ENCODE results near the gene PARK7. TPM values are rescaled to one million over a fixed set of nuclear protein-coding genes. Genes with fewer than 3 reads are reported as not detected.
A peak's percentile ranks its signal among the peaks of the same experiment; 100 is the strongest.

PARK7 gene
- total RNA-seq, 5 donors from 2014 or later (not counting 1 experiment from before 2014, with no cell fraction given) = 103 to 125 (median 116) TPM

DNA sequence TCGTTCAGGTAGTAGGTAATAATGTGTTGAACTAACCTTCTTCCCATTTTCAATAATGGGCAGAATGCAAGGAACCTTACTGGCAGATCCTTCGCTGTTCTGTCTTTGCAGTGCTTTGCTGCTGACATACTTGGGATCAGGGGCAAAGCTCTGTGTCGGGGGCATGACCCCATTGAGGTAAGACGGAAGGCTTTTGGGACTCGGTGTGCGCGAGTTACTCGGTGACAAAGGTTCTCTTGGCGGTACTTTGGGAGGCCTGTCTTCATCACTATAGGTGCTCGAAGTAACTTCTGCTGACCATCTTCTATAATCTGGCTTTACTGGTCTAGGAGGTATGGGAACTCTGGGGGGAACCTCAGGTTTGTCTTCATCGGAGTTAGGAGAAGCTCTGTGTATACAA is 51.9 kb downstream of the PARK7 start:
- no peaks in the 10 kb centered on the region for H3K9me3 ChIP-seq
- H3K4me3 Mint-ChIP-seq = no peak overlapping the region
- peaks cover 0 to 7% (median 2%) of the 10 kb centered on the region in 3 donors for H3K4me1 Mint-ChIP-seq
- H3K4me3 ChIP-seq (ENCODE audit: control insufficient read depth in 1 of 2, extremely low read depth in 1 of 2, low read length in 1 of 2) = no peak overlapping the region
- no peaks in the 10 kb centered on the region for H3K36me3 Mint-ChIP-seq
- 92% methylated on average over 4 of the region's 11 CpGs for WGBS (ENCODE audit: insufficient coverage)
- ATAC-seq (replicated peaks in 1 of 4) (no peak), DNase-seq (no peak)
- POLR2A ChIA-PET = no interaction called here
- H3K4me1 ChIP-seq (ENCODE audit: control insufficient read depth in 1 of 2, extremely low read depth in 1 of 2, insufficient read depth in 2 of 2, low read length in 2 of 2) = no peaks in the 10 kb centered on the region
- no peaks in the 10 kb centered on the region for H3K36me3 ChIP-seq (ENCODE audit: control insufficient read depth in 2 of 2, extremely low read depth in 1 of 2, insufficient read depth in 1 of 2, low read length in 1 of 2)
- peaks cover 9 to 17% of the 10 kb centered on the region in 2 donors for H3K27me3 Mint-ChIP-seq
- CTCF ChIA-PET = interaction anchor here in 1 of 2 donors (1.2 to 2.4 kb wide), 2 partner anchors 301 to 337 kb away, joined by 5 to 7 read pairs; no protein-coding TSS in a partner anchor
- H3K27me3 ChIP-seq (replicated peaks in 1 of 2; ENCODE audit: control insufficient read depth in 2 of 2, extremely low read depth in 1 of 2, insufficient read depth in 2 of 2, low read length in 1 of 2) = peaks cover 3 to 9% of the 10 kb centered on the region in 2 experiments
- no peak overlapping the region for H3K27ac Mint-ChIP-seq
- no peaks in the 10 kb centered on the region for H3K9me3 Mint-ChIP-seq
- H3K27ac ChIP-seq (ENCODE audit: low read length) = no peak overlapping the region

DNA sequence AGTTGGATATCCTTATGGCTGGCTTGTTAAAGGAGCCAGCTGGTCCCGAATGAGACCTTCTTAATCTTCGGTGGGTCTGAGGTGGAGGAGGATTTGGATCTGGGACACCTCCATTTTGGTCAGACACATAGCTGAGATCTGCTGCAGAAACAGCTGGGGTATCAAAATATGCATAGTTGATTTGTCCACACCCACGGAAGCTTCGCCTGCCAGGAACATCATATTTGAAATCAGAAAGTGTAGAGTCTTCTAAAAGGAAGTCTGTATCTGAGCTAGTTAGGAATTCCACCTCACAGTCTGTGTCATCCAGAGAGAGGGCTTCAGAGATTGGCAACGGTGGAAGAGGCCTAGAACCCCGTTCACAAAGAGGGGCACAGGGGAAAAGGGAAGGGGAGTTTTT is 52.3 kb downstream of the PARK7 start:
- H3K4me3 ChIP-seq (ENCODE audit: control insufficient read depth in 1 of 2, extremely low read depth in 1 of 2, low read length in 1 of 2) = no peak overlapping the region
- Mint-ChIP-seq H3K9me3 (no peaks in the 10 kb centered on the region), H3K36me3 (no peaks in the 10 kb centered on the region), H3K4me1 (peaks cover 0 to 7% (median 2%) of the 10 kb centered on the region in 3 donors), H3K27ac (no peak overlapping the region), H3K4me3 (no peak overlapping the region), H3K27me3 (peaks cover 11 to 19% of the 10 kb centered on the region in 2 donors)
- ATAC-seq (replicated peaks in 1 of 4) (no peak), DNase-seq (no peak)
- no peaks in the 10 kb centered on the region for H3K4me1 ChIP-seq (ENCODE audit: control insufficient read depth in 1 of 2, extremely low read depth in 1 of 2, insufficient read depth in 2 of 2, low read length in 2 of 2)
- no peak overlapping the region for H3K27ac ChIP-seq (ENCODE audit: low read length)
- no peaks in the 10 kb centered on the region for H3K36me3 ChIP-seq (ENCODE audit: control insufficient read depth in 2 of 2, extremely low read depth in 1 of 2, insufficient read depth in 1 of 2, low read length in 1 of 2)
- no peaks in the 10 kb centered on the region for H3K9me3 ChIP-seq
- H3K27me3 ChIP-seq (replicated peaks in 1 of 2; ENCODE audit: control insufficient read depth in 2 of 2, extremely low read depth in 1 of 2, insufficient read depth in 2 of 2, low read length in 1 of 2) = peaks cover 3 to 9% of the 10 kb centered on the region in 2 experiments
- CTCF ChIA-PET = interaction anchor here (0.6 to 2.5 kb wide), 3 partner anchors 41 to 337 kb away, joined by 3 to 23 read pairs (median 7); no protein-coding TSS in a partner anchor
- WGBS (ENCODE audit: insufficient coverage) = 85% methylated on average over 3 of the region's 6 CpGs
- POLR2A ChIA-PET = no interaction called here

GRCh38 chr1:8014381-8014988 is 53.0 kb downstream of the PARK7 start:
- H3K36me3 ChIP-seq (ENCODE audit: control insufficient read depth in 2 of 2, extremely low read depth in 1 of 2, insufficient read depth in 1 of 2, low read length in 1 of 2) = no peaks in the 10 kb centered on the region
- H3K4me3 ChIP-seq (ENCODE audit: control insufficient read depth in 1 of 2, extremely low read depth in 1 of 2, low read length in 1 of 2) = no peak overlapping the region
- H3K4me1 Mint-ChIP-seq = peaks cover 0 to 7% (median 2%) of the 10 kb centered on the region in 3 donors
- H3K4me1 ChIP-seq (ENCODE audit: control insufficient read depth in 1 of 2, extremely low read depth in 1 of 2, insufficient read depth in 2 of 2, low read length in 2 of 2) = no peaks in the 10 kb centered on the region
- ChIA-PET POLR2A (interaction anchor here in 1 of 2 donors (0.6 kb wide), 1 partner anchor 183 kb away, joined by 5 read pairs; no protein-coding TSS in a partner anchor), CTCF (interaction anchor here (0.6 to 2.5 kb wide), 11 partner anchors 17 to 659 kb away, joined by 3 to 23 read pairs (median 7); partner anchors contain the start of gene SLC45A1 (in 1 of the 2))
- no peak for DNase-seq
- no peak overlapping the region for H3K27ac ChIP-seq (ENCODE audit: low read length)
- H3K4me3 Mint-ChIP-seq = no peak overlapping the region
- H3K27me3 ChIP-seq (replicated peaks in 1 of 2; ENCODE audit: control insufficient read depth in 2 of 2, extremely low read depth in 1 of 2, insufficient read depth in 2 of 2, low read length in 1 of 2) = peaks cover 3 to 9% of the 10 kb centered on the region in 2 experiments
- no peaks in the 10 kb centered on the region for H3K9me3 ChIP-seq
- 88% methylated on average over 4 of the region's 10 CpGs for WGBS (ENCODE audit: insufficient coverage)
- no peaks in the 10 kb centered on the region for H3K36me3 Mint-ChIP-seq
- no peak for ATAC-seq (replicated peaks in 1 of 4)
- H3K9me3 Mint-ChIP-seq = no peaks in the 10 kb centered on the region
- peaks cover 13 to 25% of the 10 kb centered on the region in 2 donors for H3K27me3 Mint-ChIP-seq
- H3K27ac Mint-ChIP-seq = no peak overlapping the region

DNA sequence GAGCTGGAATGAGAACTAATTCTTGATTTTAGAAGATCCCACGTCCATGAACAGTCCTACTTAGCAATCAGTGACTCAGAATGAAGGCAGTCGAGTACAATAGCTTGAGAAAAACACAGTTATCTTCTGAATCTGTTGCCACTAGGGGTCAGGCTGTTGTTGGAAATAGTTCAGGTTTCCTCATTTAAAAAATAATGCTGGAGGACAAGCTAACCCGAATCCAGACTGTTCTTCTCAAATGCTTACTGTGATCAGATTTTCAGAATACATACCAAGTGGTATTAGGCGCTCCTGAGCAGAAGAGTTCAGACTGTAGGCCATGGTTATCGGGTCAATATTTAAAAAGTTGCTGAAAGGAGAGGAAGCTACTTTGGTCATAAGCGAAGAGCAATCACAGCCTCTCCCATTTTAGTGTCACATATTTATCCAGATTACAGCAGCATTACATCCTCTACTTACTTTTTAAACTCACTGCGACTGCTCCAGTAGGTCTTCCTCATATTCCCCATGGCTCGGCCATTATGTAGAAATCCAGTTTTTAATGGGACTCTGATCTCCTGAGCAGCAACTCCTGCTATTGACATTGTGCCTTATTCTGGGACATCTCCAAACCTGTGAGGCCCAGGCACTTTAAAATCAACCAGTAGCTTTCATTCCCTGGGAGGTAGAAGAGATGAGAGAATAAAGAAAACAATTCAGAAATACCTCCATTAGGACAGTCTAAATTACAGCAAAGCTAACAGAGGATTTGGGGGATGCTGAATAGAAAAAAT is 53.7 kb downstream of the PARK7 start:
- WGBS (ENCODE audit: insufficient coverage) = 79% methylated on average over 2 of the region's 8 CpGs
- H3K27me3 Mint-ChIP-seq = peaks cover 13 to 25% of the 10 kb centered on the region in 2 donors
- ATAC-seq (replicated peaks in 1 of 4) = peak; percentile 55 to 65 (median 62)
- Histone ChIP-seq H3K4me3 (ENCODE audit: control insufficient read depth in 1 of 2, extremely low read depth in 1 of 2, low read length in 1 of 2) (no peak overlapping the region), H3K4me1 (ENCODE audit: control insufficient read depth in 1 of 2, extremely low read depth in 1 of 2, insufficient read depth in 2 of 2, low read length in 2 of 2) (no peaks in the 10 kb centered on the region), H3K27ac (ENCODE audit: low read length) (no peak overlapping the region), H3K9me3 (no peaks in the 10 kb centered on the region), H3K27me3 (replicated peaks in 1 of 2; ENCODE audit: control insufficient read depth in 2 of 2, extremely low read depth in 1 of 2, insufficient read depth in 2 of 2, low read length in 1 of 2) (peaks cover 3 to 9% of the 10 kb centered on the region in 2 experiments), H3K36me3 (ENCODE audit: control insufficient read depth in 2 of 2, extremely low read depth in 1 of 2, insufficient read depth in 1 of 2, low read length in 1 of 2) (no peaks in the 10 kb centered on the region)
- POLR2A ChIA-PET = interaction anchor here in 1 of 2 donors (0.6 kb wide), 1 partner anchor 182 kb away, joined by 5 read pairs; no protein-coding TSS in a partner anchor
- H3K4me1 Mint-ChIP-seq = peaks cover 0 to 7% (median 2%) of the 10 kb centered on the region in 3 donors
- CTCF ChIA-PET = interaction anchor here (0.5 to 2.5 kb wide), 17 partner anchors 8 to 1187 kb away, joined by 3 to 23 read pairs (median 4); partner anchors contain the start of gene SLC45A1 (in 1 of the 2)
- peak in 22 of 35 experiments; percentile 12 to 74 (median 32) for DNase-seq
- no peaks in the 10 kb centered on the region for H3K9me3 Mint-ChIP-seq
- no peak overlapping the region for H3K4me3 Mint-ChIP-seq
- H3K27ac Mint-ChIP-seq = no peak overlapping the region
- no peaks in the 10 kb centered on the region for H3K36me3 Mint-ChIP-seq

- POLR2A ChIA-PET = no interaction called here
Observed at GRCh38 chr1:8015809-8016165, 54.3 kb downstream of the PARK7 start.

More at GRCh38 chr1:8015809-8016165, 54.3 kb downstream of the PARK7 start:
- Mint-ChIP-seq H3K27ac (no peak overlapping the region), H3K9me3 (no peaks in the 10 kb centered on the region), H3K4me3 (no peak overlapping the region), H3K4me1 (peaks cover 0 to 7% (median 2%) of the 10 kb centered on the region in 3 donors), H3K27me3 (peaks cover 13 to 25% of the 10 kb centered on the region in 2 donors), H3K36me3 (no peaks in the 10 kb centered on the region)
- no peak overlapping the region for H3K4me3 ChIP-seq (ENCODE audit: control insufficient read depth in 1 of 2, extremely low read depth in 1 of 2, low read length in 1 of 2)
- CTCF ChIA-PET = interaction anchor here (0.6 to 2.5 kb wide), 12 partner anchors 8 to 833 kb away, joined by 3 to 23 read pairs (median 4); partner anchors contain the start of gene SLC45A1 (in 1 of the 2)
- H3K27me3 ChIP-seq (replicated peaks in 1 of 2; ENCODE audit: control insufficient read depth in 2 of 2, extremely low read depth in 1 of 2, insufficient read depth in 2 of 2, low read length in 1 of 2) = peaks cover 3 to 9% of the 10 kb centered on the region in 2 experiments
- ATAC-seq (replicated peaks in 1 of 4) = no peak
- WGBS (ENCODE audit: insufficient coverage) = 83% methylated on average over 1 of the region's 2 CpGs
- DNase-seq = no peak
- H3K27ac ChIP-seq (ENCODE audit: low read length) = no peak overlapping the region
- no peaks in the 10 kb centered on the region for H3K4me1 ChIP-seq (ENCODE audit: control insufficient read depth in 1 of 2, extremely low read depth in 1 of 2, insufficient read depth in 2 of 2, low read length in 2 of 2)
- no peaks in the 10 kb centered on the region for H3K9me3 ChIP-seq
- no peaks in the 10 kb centered on the region for H3K36me3 ChIP-seq (ENCODE audit: control insufficient read depth in 2 of 2, extremely low read depth in 1 of 2, insufficient read depth in 1 of 2, low read length in 1 of 2)

Data from T-cell (primary cell).